NK-92 (cell line): ENCODE data around the gene FADD.

Experiments
- DNase-seq: peaks from one replicate; lab custom pipeline; 2025; ENCODE audit not compliant: unreplicated experiment; lab: John Stamatoyannopoulos, UW

FADD gene, protein sequence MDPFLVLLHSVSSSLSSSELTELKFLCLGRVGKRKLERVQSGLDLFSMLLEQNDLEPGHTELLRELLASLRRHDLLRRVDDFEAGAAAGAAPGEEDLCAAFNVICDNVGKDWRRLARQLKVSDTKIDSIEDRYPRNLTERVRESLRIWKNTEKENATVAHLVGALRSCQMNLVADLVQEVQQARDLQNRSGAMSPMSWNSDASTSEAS

DNA sequence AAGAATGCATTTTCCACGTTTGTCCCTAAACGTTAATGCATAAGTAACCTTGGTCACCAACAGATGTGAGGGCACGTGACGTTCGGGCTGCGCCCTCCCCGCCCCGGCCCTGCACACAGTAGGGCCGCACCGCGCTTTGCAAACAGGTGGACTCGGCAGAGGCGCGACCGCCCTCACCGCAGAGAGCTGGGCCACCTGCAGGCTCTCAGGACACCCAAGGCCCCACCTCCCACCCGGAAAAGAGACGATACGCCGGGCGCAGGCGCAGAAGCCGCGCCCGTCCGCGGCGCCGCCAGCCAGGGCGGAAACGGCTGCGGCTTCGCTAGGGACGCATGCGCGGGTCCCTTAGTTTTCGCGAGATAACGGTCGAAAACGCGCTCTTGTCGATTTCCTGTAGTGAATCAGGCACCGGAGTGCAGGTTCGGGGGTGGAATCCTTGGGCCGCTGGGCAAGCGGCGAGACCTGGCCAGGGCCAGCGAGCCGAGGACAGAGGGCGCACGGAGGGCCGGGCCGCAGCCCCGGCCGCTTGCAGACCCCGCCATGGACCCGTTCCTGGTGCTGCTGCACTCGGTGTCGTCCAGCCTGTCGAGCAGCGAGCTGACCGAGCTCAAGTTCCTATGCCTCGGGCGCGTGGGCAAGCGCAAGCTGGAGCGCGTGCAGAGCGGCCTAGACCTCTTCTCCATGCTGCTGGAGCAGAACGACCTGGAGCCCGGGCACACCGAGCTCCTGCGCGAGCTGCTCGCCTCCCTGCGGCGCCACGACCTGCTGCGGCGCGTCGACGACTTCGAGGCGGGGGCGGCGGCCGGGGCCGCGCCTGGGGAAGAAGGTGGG, at the start of gene FADD:
Gene FADD, plus strand, starts transcription at position 377 of the 831 bp plus-strand sequence. Its CDS starts 164 bp downstream, at position 541.
- peak; percentile 60 for DNase-seq

DNA sequence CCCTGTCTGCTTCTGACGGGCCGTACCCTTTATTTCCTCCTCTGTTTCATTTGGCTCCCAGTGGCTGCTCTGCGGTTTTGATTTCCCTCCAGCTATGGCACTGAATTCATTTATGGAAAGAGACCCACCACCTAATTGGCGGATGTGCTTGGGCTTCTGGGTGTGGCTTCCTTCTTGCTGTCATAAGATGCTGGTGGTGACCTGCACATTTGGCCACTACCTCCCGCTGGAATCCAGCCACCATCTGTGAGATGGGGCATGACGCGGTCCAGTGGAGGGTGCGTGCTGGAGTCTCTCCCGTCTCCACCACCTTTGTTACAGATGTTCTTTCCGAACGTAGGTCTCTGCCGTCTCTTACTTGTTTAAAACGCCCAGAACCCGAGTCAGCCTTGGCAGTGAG, 47.7 kb upstream of the FADD start:
- no peak for DNase-seq

DNA sequence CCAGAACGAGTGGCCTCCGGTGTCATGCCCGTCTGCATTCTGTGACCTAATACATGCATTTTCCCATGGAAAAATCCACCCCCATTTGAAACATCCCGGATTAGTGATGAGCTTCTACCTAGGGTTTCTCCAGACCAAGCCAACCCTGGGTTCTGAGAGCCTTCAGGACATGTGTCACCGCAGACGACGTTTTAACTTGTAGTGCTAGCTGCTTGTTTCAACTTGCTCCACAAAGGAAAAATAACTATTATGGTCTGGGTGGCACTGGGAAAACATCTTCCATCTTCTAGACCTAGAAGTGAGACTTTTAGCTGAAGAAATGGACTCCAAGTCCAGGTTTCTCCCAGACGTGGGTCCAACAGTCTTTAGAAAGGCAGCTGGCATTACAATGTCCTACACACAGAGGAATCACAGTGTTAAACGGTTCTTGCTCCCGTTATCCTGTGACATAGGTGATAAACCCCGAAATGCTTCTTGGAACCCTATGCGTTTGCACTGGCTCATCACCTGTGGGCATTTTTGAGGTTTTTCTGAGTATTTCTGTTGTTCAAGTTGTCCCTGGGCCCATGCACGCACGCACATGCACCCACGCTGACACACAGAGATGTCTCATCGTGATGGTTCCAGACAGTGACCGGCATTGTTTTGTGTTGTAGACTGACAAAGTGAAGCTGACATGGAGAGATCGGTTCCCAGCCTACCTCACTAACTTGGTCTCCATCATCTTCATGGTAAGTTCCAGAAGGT, 46.6 kb upstream of the FADD start:
- no peak for DNase-seq

DNA sequence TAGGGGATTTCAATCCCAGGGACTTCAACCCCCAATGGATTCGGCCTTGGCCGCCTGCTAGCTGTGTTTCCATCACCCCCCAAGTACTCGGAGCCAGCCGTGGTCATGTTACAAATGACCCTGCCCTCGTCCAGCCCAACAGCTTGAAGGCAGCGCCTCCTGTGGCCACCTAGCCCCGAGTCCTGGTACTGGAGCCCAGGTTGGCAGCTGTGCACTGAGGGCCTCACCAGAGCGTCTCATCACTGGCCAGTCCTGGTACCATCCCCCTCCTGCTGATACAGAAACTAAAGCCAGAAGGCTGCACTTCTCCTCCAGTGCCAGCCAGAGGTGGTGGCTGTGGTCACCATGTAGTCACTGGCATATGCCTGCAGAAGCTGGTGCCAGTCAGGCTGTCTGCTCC, 44.9 kb upstream of the FADD start:
- no peak for DNase-seq

DNA sequence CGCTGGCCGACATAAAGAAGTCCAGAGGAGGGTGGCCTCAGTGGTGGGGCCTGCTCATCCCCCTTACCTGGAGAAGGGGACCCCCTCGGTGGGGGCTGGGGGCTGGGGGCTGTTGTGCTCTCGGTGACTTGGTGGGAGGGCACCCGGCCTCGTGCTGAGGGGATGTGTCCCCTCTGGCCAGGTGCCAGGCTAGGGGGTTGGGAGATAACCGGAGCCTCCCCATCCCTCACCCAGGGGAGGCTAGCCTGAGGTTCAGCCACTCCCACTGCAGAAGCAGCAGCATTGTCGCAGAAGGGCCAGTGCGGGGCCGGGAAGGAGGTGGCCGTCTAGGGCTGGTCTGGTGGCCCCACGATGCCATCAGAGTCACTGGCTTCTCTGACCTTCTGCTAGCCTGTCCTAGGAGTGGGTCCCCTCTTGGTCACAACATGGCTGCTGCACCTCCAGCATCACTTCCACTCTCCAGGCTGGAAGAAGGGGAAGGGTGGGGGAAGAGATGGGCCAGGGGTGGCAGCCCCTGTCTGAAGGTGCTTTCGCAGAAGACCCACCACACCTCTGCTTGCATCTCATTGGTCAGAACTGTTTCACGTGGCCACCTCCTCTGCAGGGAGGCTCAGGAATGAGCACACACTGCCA, 44.2 kb upstream of the FADD start:
- no peak for DNase-seq

DNA sequence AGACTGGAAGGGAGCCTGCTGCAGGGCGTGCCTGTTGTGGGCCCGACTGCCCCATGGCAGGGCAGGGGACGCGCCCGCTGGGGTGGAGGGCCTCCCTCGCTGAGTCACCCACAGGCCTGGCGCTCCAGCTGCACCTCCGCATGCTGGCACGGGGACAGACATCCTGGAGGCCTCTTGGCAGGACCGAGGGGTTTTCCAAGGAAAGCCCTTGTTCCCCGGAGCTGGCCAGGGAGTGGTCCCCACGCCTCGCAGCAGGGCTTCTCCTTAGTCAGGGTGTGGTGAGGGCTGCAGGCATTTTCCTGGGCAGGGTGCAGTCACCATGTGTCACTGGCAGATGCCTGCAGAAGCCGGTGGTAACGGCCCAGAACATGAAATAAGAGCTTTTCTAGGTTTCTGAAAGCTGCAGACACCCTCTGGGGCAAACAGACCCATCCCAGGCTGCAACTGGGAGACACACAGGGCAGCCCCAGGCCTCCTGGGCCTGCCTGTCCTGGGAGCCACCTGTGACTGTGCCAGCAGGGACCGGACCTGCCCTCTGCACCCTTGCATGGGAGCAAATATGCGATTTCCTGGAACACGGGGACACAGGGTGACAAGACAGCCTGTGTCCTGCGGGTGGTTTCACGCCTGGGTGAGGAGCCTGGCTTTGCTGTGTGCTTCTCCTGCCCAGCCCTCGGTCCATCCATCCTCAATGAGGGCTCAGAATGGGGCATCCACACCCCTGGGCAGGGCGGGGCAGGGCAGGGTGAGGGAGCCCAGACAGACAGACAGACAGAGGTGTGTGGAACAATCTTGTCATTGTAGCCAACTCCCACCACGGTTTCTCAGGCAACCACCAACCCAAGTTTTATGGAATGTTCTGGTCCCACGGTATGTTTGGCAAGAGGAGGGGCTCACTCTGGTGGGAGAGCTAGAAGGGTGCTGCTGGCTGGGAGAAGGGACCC, 43.2 kb upstream of the FADD start:
- no peak for DNase-seq

DNA sequence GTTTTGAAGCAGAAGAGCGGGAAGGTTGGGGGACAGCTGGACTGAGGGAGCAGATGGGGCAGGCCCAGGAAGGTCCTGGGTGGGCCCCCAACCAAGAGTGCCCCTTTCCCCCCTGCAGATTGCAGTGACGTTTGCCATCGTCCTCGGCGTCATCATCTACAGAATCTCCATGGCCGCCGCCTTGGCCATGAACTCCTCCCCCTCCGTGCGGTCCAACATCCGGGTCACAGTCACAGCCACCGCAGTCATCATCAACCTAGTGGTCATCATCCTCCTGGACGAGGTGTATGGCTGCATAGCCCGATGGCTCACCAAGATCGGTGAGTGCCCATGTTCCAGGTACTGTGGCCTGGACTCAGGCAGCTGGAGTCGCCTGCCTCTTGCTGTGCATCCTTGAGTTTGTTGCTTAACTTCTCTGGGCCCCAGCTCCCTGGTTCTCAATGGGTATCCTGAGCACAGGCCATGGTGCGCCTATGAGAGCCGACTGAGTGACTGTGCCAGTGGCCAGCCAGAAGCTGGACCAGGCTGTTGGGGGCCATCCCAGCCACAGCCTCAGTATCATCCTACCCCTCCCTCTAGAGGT, 42.0 kb upstream of the FADD start:
- no peak for DNase-seq

DNA sequence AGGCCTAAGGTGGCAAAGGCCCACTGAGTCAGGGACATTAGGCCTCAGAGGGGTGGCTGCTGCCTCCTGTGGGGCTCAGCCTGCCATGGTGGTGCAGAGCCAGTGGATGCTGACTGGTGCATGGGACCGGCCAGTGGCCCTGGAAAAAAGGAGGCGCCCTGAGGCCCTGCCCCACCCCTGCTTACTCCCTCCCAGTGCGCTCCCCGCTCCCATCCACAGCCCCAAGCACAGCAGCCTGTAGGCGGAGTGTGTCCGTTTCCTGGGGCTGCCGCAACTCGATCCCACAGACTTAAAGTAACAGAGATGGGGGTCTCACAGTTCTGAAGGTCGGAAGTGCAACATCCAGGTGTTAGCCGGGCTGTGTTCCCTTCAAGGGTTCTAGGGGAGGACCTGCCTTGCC, 38.4 kb upstream of the FADD start:
- DNase-seq: no peak

DNA sequence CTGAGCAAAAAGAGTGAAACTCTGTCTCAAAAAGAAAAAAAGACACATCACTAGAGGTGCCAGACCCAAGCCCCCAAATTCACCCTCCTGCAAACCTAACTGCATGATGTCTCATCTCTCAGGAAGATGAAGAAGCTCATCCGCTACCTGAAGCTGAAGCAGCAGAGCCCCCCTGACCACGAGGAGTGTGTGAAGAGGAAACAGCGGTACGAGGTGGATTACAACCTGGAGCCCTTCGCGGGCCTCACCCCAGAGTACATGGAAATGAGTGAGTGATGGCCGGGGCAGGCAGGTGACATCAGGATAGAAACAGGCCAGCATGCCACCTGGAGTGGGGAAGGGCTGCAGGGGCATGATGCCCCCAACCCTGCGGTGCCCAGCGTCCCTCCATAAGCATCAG, 36.0 kb upstream of the FADD start:
- DNase-seq: no peak

DNA sequence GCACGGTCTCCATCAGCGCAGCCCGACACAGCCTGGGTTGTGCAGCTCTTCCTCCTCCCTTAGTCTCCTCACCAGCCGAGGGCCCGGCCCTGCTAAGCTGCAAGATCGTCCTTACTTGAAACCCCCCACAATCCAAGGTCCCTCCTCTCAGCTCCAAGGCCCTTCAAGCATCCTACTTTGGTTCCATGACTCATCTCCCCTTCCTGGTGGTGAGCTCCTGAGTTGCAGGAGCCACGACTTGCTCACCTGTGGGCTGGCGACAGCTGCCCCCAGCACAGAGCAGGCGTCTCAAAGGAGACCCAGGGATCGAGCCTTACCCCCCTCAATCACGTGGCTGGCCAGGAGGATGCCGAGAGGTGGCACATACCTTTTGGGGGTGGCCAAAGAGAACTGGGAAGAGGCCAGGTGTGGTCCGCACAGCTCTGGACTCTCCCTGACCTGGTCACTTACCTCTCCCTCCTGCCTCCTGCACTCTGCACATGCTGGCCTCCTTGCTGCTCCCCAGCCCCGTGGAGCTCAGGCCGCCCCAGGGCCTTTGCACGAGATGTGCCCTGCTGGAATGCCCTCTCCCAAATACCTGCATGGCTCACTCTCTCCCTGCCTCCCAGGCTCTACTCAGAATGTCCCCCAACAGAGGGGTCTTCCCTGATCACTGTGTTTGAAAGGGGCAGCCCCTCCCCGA, 35.2 kb upstream of the FADD start:
- DNase-seq: no peak

DNA sequence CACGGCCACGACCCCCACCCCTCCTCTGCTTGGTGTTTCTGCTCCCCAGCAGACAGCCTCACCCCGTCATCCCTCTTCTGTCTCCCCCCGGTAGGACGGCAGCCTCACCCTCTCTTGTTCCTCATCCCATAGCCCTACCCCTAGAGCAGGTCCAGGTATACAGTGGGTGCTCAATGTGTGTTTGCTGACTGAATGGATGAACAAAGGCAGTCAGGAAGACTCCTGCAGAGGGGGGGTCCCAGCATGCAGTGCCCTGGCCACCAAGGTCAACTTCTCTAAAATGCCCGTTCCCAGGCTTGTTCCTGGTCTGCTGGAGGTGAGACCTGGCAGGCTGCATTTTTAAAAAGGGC, 34.7 kb upstream of the FADD start:
- no peak for DNase-seq

DNA sequence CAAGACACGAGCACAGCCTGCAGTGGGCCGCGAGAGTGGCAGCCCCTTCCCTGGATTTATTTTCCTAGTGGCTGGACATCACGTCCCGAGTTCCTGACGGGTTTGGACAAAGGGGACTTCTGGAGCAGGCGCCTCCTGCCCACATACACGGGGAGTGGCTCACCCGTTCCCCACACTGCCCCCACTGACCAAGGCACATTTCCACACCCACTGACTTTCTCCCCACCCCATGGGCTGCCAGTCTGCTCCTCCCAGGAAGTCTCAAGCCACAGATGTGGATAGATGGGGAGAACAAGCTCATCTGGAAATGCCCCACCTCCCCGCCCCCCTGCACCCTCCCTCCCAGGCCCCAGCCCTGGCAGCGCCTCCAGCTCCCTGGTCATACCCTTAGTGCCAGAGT, 34.0 kb upstream of the FADD start:
- no peak for DNase-seq

DNA sequence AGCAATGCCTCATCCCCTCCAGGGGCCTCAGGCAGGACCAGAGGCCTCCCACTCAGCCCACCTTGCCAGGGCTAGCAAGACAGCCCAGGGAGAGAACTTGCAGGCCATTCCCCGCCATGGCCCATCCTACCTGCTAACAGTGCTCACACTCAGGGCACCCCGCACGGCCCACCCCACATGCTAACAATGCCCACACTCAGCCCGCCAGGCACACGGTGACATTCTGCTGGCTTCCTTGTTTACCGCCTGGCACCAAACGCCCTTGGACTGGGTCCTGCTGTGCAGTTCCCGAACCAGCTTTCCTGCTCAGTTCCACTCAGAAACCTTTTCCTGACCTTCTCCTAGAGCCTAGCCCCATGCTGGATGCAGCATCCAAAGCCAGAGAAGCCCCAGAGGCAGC, 33.5 kb upstream of the FADD start:
- DNase-seq: no peak

DNA sequence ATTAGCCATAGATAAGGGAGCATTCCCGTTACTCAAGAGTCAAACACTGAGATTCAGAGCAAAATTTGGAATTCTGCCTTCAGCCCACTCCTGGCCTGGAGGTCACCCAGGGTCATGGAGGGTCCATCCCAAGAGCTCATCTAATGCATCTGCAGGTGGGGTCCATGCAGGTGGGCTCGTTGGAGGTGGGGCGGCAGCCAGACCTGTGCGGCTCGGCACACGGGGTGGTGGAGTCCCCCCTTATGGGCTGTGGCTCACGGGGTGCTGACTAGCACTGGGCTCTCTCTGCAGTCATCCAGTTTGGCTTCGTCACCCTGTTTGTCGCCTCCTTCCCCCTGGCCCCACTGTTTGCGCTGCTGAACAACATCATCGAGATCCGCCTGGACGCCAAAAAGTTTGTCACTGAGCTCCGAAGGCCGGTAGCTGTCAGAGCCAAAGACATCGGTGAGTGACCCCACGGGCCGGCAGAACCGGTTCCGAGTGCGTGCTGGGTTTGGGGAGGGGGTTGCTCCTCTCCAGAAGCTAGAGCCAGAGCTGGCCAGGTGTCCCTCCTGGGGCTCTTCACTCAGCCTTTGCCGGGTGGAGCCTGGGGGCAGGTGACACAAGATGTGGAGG, 32.4 kb upstream of the FADD start:
- no peak for DNase-seq

DNA sequence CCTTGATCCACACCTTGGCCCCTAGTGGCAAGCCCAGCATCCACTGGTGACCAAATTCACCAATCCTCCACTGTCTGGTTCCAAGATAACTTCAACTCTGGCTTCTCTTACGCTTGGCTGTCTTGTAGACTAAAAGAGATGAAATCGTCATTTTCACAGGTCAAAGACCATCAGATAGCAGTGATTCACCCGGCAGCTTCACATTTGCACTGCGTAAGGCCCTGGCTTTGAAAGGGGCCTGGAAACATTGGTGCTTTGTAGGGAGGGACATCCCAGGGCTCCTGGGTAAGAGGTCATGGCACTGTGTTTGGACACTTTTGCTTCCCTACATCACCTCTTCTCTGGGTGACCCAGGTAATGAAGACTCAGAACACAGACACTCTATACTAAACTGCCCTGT, 30.1 kb upstream of the FADD start:
- no peak for DNase-seq

DNA sequence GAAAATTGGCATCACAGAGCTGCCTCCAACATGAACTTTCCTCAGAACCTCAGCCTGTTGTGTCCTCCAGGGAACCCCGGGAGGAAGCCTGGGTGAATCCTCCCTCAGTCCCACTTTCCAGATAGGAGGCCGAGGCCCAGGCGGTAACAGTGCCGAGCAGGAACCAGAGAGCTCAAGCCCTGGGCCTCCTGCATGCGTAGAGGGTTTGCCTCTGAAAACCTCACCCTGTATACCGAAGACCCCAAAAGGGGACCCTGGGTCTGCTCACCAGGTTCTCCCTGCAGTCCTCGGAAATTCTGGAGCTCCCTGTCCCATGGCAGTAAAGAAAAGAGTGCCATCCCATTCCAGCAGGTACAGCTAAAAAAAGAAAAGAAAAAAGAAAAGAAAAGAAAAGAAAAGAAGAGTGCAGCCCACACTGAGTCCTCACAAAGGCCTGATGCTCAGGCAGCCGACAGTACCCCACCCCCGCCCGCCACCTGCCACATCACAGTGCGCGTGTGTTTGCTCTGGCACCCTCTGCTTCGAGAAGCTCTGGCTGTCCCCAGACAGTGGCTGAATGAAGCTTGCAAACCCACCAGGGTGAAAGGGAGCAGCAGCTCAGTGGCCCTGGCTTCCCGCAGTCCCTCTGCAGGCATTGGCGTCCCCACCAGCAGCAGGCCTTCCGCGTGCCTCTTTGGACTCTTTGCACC, 28.4 kb upstream of the FADD start:
- DNase-seq: no peak

DNA sequence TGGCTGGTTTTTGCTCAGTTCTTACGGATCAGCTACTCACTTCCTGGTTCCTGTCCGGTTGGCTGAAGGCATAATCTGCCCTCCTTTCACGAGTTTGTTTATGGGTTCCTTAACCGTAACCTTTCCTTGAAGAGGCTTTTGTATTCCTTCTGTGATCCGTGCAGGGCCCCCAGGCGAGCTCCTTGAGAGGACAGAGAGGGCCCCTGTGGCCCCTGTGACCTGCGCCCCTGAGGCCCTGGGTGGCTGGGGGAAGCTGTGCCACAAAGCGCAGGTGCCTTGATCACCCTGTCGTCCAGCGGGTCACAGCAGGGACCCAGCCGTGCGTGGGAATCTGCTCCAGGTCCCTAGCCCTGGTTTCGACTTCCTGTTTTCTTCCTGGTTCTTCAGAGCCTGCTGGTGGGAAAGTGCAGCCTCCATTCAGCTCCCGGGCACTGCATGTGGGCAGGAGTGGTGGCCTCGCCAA, 27.8 kb upstream of the FADD start:
- no peak for DNase-seq

DNA sequence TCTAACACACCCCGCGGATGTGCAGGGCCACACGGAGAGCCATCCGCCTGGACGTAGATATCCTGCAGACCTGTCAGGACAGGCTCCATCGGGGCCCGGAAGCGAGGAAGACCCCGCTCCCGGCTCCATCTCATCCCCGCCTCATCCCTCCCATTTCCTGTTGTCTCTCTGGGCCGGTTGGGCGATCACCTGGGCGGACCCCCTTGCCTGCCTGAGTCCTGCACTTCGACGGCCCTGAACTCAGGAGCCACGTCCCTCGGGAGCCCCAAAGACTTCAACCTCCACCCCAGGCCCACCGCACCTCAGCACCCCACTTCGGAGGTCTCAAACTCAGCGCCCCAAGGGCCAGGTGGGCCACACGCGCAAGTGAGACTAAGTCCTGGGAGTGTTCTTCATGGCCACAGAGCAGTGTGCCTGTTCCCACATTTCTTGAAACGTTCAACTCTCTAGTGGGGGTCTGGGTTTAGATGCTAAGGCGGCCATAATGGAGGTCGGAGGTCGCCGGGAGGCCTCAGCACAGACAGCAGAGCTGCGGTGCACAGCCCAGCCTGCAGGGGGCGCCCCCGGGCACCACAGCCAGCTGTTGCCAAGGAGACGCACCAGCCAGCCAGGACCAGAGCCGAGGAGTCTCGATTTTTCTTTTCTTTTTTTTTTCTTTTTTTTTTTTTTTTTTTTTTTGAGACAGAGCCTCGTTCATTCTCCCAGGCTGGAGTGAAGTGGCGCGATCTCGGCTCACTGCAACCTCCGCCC, 26.0 kb upstream of the FADD start:
- no peak for DNase-seq
